Adipocyte (in vitro differentiated cells): ENCODE measurements around the gene DNAI4.
"Not testable (repeated sequence)": the region's sequence is repeated elsewhere in the genome, so short reads cannot be mapped to it uniquely, and the experiment has no call there.

Experiments used
- DNase-seq: peaks from one replicate; pipeline ENCODE4 v3.0.0-alpha.2; 2015; ENCODE audit warnings: low read depth
- H3K27me3 ChIP-seq: replicated peaks from 2 replicates; pipeline ENCODE4 v1.7.0; 2013; ENCODE audit warnings: mild to moderate bottlenecking, low read length, moderate library complexity; ENCODE audit not compliant: control insufficient read depth, insufficient read depth
- H3K36me3 ChIP-seq: 2 replicates; pipeline ENCODE4 v1.7.0; 2013; ENCODE audit warnings: low read length, mild to moderate bottlenecking, moderate library complexity; ENCODE audit not compliant: control insufficient read depth, insufficient read depth, severe bottlenecking
- H3K4me1 ChIP-seq: 2 replicates; pipeline ENCODE4 v1.7.0; 2013; ENCODE audit warnings: mild to moderate bottlenecking, low read length, moderate library complexity; ENCODE audit not compliant: control insufficient read depth, insufficient read depth
- H3K4me3 ChIP-seq: 2 replicates; pipeline ENCODE4 v1.7.0; 2013; ENCODE audit warnings: mild to moderate bottlenecking, low read length, moderate library complexity
- H3K9ac ChIP-seq: 2 replicates; pipeline ENCODE4 v1.7.0; 2013; ENCODE audit warnings: mild to moderate bottlenecking, low read length, moderate library complexity
- H3K9me3 ChIP-seq: 2 replicates; pipeline ENCODE4 v1.7.0; 2013; ENCODE audit warnings: mild to moderate bottlenecking, low read length, moderate library complexity; ENCODE audit not compliant: control insufficient read depth

The DNAI4 gene

DNA sequence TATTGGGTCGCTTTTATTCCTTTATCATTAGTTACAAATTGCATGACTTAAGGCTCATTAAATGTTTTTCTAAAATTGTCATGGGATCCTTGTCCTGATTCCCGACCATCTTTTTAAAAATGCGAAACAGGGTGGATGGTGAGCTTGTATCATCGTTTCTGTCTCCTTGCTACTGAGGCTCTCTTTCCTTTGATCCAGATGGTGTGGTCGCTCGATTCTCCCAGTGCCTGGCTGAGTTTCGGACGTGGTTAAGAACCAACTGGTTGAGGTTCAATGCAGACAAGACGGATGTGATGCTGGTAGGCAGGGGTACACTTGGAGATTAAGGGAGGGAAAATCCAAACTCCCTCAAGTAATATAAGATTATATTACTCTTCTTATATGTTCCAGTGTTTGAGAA lies 1.3 kb upstream of the DNAI4 start:
- Histone ChIP-seq H3K9ac (peak overlapping the region; percentile 80), H3K4me3 (peak overlapping the region; percentile 85), H3K27me3 (no peaks in the 10 kb centered on the region), H3K4me1 (peaks cover 22% of the 10 kb centered on the region), H3K9me3 (no peaks in the 10 kb centered on the region), H3K36me3 (no peaks in the 10 kb centered on the region)
- DNase-seq, result peak; percentile 43

- Histone ChIP-seq H3K9ac (peak overlapping the region; percentile 80), H3K4me1 (peaks cover 22% of the 10 kb centered on the region), H3K9me3 (no peaks in the 10 kb centered on the region), H3K27me3 (no peaks in the 10 kb centered on the region), H3K36me3 (no peaks in the 10 kb centered on the region), H3K4me3 (peak overlapping the region; percentile 85)
- DNase-seq, result no peak
These were observed 878 bp upstream of the DNAI4 start for GRCh38 chr1:66925558-66925910.

- H3K27me3 ChIP-seq, result no peaks in the 10 kb centered on the region
- peaks cover 13% of the 10 kb centered on the region for H3K4me1 ChIP-seq
- no peak for DNase-seq
- H3K4me3 ChIP-seq, result no peak overlapping the region
- H3K36me3 ChIP-seq, result no peaks in the 10 kb centered on the region
- H3K9me3 ChIP-seq, result no peaks in the 10 kb centered on the region
- H3K9ac ChIP-seq, result no peak overlapping the region
These were observed 4.1 kb downstream of the DNAI4 start for GRCh38 chr1:66920543-66920942.

- Histone ChIP-seq H3K9ac (no peak overlapping the region), H3K27me3 (no peaks in the 10 kb centered on the region), H3K36me3 (no peaks in the 10 kb centered on the region), H3K9me3 (no peaks in the 10 kb centered on the region), H3K4me3 (no peak overlapping the region), H3K4me1 (peaks cover 13% of the 10 kb centered on the region)
- DNase-seq, result no peak
These were observed 4.8 kb downstream of the DNAI4 start for GRCh38 chr1:66919828-66920227.

- Histone ChIP-seq H3K9me3 (no peaks in the 10 kb centered on the region), H3K4me3 (no peak overlapping the region), H3K27me3 (no peaks in the 10 kb centered on the region), H3K4me1 (peaks cover 13% of the 10 kb centered on the region), H3K36me3 (no peaks in the 10 kb centered on the region), H3K9ac (no peak overlapping the region)
- no peak for DNase-seq
These were observed 5.6 kb downstream of the DNAI4 start for GRCh38 chr1:66919063-66919462.

DNA sequence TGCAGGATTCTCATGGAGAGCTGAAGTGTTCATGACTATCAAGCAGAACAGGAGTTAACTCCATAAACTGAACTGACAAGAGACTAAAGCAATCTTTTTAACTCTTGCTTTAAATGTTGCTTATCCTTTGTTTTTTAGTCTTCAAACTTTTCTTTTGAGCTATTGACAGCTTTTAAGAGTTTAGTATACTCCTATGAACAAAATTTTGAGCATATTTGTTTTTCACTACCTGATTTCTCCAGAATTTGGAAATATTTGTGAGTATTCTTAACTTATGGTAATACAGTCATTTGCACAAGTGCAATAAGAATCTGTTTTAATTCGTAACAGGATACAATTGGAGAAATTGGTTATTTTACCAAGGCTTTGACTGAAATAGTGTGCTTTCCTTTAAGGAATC lies 7.2 kb downstream of the DNAI4 start:
- Histone ChIP-seq H3K9me3 (no peaks in the 10 kb centered on the region), H3K27me3 (no peaks in the 10 kb centered on the region), H3K9ac (no peak overlapping the region), H3K4me3 (no peak overlapping the region), H3K36me3 (no peaks in the 10 kb centered on the region), H3K4me1 (peaks cover 6% of the 10 kb centered on the region)
- DNase-seq, result no peak

DNA sequence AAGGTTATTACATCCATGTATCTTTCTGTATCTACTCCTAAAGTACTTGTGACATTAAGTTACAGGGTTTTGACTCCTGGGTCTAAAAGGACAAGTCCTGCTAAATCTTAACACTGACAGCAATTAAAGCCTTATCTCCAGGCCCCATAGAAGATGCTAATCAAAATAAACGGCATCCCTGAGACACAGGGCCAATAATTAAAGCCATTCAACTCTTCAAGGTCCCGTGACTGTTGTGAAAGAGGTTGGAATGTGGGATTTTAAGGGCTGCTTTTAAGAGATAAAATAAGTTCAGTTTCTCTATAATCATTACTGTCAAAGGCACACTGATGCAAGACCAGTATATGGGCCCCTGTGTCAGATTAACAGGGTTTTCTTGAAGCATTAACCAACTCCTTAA lies 8.3 kb downstream of the DNAI4 start:
- no peaks in the 10 kb centered on the region for H3K9me3 ChIP-seq
- no peaks in the 10 kb centered on the region for H3K27me3 ChIP-seq
- peak; percentile 80 for DNase-seq
- no peak overlapping the region for H3K4me3 ChIP-seq
- H3K4me1 ChIP-seq, result peaks cover 6% of the 10 kb centered on the region
- no peaks in the 10 kb centered on the region for H3K36me3 ChIP-seq
- no peak overlapping the region for H3K9ac ChIP-seq

- H3K9me3 ChIP-seq, H3K4me3 ChIP-seq, H3K4me1 ChIP-seq, H3K9ac ChIP-seq, DNase-seq, H3K27me3 ChIP-seq, H3K36me3 ChIP-seq: not testable (repeated sequence)
These were observed 9.5 kb downstream of the DNAI4 start for GRCh38 chr1:66915203-66915602.

DNA sequence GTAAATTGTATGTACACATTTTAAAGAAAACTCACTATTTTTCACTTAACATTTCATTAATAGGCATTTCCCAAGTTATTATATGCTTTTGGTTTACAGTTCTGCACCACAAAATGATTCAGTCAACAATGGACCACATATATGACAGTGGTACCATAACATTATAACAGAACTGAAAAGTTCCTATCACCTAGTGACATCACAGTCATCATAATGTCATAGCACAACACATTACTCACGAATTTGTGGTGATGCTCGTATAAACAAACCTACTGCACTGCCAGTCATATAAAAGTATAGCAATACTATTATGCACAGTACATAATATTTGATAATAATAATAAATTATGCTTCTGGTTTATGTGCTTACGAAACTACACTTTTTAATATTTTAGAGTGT lies 30.9 kb downstream of the DNAI4 start:
- Histone ChIP-seq H3K36me3 (no peaks in the 10 kb centered on the region), H3K4me1 (no peaks in the 10 kb centered on the region), H3K4me3 (no peak overlapping the region), H3K27me3 (no peaks in the 10 kb centered on the region), H3K9me3 (no peaks in the 10 kb centered on the region), H3K9ac (no peak overlapping the region)
- DNase-seq, result no peak

GRCh38 chr1:66890621-66891020 lies 34.0 kb downstream of the DNAI4 start:
- Histone ChIP-seq H3K36me3 (no peaks in the 10 kb centered on the region), H3K9me3 (no peaks in the 10 kb centered on the region), H3K27me3 (no peaks in the 10 kb centered on the region), H3K4me3 (no peak overlapping the region), H3K4me1 (no peaks in the 10 kb centered on the region), H3K9ac (no peak overlapping the region)
- DNase-seq, result no peak

- Histone ChIP-seq H3K4me1 (no peaks in the 10 kb centered on the region), H3K9ac (no peak overlapping the region), H3K9me3 (no peaks in the 10 kb centered on the region)
These were observed 35.6 kb downstream of the DNAI4 start for GRCh38 chr1:66889030-66889429.

GRCh38 chr1:66876664-66877063 lies 48.0 kb downstream of the DNAI4 start:
- Histone ChIP-seq H3K9me3 (peaks cover 12% of the 10 kb centered on the region), H3K4me3 (no peak overlapping the region), H3K36me3 (no peaks in the 10 kb centered on the region), H3K9ac (no peak overlapping the region), H3K4me1 (no peaks in the 10 kb centered on the region), H3K27me3 (no peaks in the 10 kb centered on the region)
- DNase-seq, result no peak

More at GRCh38 chr1:66889030-66889429, 35.6 kb downstream of the DNAI4 start:
- DNase-seq, result no peak
- H3K36me3 ChIP-seq, result no peaks in the 10 kb centered on the region
- H3K27me3 ChIP-seq, result no peaks in the 10 kb centered on the region
- no peak overlapping the region for H3K4me3 ChIP-seq
